DMS114 treated with DMSO at 0.1 percent for 48 hours (cell line): ENCODE measurements around the gene NSD1.
"Not testable (repeated sequence)": the region's sequence is repeated elsewhere in the genome, so short reads cannot be mapped to it uniquely, and the experiment has no call there.

Experiments used
- DNase-seq: peaks from one replicate; lab custom pipeline; 2025; ENCODE audit not compliant: unreplicated experiment; lab: John Stamatoyannopoulos, UW

NSD1 gene

DNA sequence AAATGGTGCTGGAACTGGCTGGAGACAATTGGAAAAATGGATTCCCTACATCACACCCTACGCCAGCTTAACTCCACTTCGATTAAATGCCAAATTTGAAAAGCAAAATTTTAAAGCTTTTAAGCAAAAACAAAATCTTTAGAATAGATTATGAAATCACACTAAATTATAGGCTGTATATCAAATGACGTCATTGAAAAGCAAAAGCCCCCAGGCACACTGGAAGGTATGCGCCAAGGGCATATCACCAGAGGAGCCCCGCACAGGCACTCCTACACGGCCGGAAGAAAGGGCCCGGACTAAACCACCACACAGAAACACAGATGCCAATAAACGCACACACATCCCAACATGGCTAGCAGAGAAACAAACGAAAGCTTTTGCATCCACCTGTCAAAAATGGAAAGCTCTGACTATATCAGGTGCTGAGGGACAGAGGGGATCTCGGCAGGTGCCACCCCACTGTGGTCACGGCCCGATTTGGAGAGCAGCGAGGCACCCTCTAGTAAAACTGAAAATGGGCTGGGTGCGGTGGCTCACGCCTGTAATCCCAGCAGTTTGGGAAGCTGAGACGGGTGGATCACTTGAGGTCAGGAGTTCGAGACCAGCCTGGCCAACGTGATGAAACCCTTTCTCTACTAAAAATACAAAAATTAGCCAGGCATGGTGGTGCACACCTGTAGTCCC, 195.1 kb downstream of the NSD1 start:
- no peak for DNase-seq

DNA sequence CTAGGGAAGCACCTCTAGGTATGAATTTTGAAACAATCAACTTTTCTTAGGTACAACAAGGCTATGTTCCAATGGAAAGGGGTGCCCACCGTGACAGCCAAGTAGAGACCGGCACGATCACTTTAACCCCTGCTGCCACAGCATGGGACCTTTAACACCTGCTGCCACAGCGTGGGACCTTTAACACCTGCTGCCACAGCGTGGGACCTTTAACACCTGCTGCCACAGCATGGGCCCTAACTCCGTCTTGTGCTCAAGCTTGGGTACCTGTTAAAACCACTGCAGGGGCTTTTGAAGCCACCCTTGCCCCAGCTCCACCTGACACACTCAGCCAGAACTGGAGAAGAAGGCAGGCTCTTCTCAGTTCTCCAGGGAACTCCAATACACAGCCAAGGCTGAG, 196.3 kb downstream of the NSD1 start:
- no peak for DNase-seq

DNA sequence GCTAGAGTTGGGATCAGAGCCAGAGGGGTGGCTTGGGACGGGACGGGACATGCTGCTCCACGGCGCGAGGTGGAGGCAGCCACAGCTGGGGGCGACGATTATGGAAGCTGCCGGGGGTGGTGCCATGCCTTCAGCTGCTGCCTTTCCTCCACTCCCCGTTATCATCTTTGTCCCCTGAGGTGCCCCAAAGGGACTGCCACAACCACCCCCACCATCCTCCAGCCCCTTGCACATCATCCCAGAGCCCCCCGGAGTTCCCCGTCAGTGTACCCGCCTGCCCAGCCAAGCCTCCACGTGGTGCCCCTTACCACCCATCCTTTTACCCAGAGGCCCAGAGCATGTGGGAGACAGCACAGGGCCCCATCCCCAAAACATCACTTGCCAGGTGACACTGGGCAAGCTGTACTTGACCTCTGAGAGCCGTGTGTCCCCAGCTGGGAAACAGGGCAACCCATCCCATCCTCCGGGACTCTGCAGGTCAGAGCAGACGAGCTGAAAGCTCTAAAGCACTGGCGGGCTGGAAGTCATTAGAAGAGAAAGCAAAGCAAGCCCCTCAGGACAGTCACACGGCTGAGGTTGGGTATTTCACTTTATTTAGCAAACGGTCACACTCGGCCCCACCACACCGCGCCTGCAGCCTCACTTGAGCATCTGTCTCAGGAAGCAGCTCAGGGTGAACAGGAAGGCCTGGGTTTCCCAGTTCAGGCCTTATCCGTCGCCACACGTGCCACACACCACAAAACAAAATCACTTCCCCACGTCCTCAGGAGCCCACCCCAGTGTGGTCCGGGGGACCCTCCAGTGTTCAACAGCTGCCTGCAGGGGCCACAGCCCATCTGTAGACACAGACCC, 197.6 kb downstream of the NSD1 start:
- DNase-seq: no peak

DNA sequence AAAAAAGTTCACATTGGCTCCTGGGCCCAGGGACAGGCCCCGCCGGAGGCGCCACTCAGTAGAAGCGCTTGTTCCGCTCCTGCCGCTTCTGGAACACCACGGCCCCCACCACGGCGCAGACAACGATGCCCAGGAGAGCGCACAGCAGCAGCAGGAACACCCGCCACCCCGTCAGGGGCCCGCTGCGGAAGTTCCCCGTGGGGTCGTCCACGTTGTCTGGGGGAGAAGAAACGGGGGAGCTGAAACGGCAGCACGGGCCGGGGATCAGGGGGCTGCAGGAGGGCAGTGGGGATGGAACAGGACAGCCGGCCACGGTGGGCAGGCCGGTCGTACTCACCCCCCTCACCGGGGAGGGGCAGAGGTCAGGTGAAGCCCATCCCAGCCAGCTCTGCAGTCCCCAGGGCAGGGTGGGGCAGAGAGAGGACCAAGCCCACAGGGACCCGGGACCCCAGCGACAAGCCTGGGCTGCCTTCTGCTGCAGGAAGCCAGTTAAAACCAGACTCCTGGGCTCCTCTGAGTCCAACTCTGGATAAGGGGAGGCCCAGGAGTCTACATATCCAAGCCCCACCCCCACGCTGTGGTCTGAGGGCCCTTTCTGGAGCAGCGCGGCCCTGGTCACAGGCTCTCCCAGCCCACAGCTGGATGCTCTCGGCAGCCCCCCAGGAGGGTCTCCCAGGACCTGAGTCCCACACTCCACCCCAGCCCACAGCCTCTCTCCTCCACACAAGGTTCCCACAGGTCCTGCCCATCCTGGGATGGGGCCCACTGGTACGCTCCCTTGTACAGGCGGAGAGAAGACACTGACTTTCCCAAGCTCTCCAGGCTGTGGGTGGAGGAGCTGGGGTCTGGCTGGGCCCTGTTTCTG, 198.7 kb downstream of the NSD1 start:
- no peak for DNase-seq

DNA sequence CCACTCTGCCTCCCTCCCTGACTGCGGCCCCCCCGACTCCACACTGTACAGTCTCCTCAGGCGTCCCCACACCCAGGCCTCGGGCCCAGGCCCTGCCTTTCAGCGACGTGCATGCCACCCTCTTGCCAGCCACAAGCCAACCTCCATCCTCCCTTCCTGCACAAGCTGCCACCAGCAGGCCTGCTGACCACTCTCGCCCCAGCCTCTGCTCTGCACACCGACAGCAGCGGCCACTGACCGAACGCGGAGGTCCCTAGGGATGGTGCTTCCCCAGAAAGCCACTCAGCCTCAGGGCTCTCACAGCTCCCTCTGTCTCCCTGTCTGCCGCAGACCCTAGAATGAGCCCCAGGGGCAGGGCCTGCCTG, 199.3 kb downstream of the NSD1 start:
- no peak for DNase-seq

DNA sequence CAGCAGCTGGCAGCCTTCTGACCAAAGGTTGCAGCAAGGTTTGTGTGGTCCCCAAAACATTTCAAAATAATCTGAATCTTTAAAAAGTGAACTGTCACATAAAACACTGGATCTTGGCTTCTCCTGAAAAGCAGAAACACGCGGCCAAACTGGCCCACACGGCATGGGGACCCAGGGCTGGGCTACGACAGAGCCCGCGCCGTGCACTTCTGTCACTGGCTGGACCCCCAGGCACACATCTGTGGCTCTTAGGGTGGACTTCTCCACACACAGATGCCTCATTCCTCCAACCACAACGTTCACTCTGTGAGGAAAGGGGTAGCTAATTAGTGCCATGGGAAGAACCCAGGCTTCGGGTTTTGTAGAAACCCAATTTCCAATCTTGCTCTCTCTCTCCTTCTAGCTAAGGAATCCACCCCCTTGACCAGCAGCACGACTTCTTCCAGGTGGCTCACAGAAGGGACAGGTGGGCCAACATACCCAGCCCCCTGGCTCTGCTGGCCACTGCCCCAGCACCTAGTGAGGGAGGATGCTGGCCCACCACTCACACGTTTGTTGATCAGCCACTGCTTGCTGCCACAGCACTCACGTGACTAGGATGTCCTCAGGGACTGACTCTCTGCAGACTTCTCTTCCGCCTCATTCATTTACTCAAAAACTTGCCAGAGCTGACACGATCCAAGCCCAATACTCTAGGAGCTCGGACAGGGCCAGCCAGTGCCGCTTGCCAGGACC, 200.0 kb downstream of the NSD1 start:
- DNase-seq: no peak

DNA sequence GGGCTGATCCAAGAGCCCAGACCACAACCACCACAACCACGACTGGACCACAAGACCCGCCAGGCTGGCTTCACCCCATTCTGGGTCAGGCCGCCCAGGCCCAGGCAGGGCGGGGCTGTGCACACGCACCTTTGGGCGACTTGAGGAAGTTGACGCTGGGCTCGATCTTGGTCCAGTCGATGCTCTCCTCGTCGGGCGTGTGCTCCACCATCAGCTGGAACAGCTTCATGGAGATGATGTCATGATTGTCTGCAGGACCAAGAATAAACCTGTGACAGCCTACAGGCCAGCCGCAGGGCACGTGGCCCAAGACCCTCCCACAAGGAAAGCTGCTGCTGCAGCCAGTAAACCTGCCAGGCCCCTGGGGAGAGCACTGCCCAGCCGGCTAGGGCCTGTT, 200.6 kb downstream of the NSD1 start:
- DNase-seq: no peak

DNA sequence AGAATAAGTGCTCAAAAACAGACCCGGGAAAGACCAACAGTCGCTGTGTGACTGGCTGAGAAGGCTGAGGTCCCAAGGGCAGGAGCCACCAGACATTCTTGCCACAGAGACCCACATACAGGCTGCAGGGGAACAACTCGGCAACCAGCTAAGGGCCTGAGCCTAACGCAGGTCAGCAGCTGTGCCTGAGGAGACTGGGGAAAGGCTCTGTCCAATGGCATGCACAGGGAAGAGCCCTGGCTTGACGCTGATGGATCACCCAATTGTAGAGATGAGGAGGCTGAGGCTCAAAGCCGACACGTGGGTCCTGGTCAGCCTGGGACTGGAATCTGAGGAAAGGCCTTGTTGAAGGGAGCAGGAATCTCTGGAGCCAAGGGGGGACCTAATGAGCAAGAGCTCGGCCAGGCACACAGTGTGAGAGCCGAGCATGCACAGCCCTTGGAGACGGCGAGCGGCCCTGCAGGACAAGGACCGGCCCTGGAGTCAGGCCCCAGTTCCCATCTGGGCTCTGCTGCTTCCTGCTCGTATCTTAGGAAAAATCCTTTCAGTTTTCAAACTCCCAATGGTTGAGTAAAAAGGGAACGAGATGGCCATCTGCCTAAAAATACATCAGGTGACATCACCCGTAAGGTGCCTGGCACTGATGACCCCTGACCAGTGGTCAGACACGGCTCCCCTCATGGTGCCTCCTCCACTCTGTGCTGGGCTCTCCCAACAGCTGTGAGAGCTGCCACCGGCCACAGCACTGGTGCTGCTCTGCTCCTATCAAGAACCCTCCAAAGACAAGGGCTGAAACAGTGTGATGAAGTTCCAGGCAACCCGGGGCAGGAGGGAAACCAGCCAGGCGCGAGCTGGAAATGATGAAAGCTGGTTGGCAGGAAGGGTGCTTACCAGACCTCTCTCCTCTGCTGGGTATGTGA, 201.5 kb downstream of the NSD1 start:
- no peak for DNase-seq

DNA sequence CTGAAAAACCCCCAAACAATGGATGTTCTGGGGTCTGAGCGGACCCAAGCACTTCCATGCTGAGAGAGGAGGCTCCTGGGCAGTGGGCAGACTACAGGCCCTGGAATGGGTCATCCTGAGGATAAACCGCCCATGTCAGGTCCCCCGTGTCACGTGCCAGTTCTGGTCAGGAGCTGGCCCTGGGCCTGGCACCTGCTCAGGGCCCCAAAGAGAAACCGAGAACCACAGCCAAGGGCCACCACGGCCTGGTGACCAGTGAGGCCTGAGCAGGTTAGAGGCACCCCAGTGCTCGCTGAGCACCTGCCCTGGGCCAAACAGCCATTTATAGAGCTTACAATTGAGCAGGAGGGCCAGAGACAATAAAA, 202.1 kb downstream of the NSD1 start:
- DNase-seq: no peak

DNA sequence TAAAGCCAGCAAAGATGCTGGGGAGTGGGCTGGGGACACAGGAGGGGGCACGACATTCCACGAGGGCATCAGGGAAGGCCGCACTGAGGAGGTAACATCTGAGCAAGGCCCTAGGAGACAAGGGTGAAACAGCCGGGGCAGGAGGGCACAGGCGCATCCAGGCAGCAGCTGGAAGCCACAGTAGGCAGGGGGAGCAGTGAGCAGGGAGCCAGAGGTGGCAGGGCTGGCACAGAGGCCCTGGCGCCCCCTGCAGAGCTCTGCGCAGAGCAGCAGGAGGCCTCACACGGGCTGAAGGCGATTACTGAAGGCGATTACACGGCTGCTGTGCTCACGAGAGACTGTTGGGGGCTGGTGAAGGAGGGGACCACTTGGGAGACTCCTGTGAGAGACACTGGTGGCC, 202.5 kb downstream of the NSD1 start:
- DNase-seq: peak; percentile 26

DNA sequence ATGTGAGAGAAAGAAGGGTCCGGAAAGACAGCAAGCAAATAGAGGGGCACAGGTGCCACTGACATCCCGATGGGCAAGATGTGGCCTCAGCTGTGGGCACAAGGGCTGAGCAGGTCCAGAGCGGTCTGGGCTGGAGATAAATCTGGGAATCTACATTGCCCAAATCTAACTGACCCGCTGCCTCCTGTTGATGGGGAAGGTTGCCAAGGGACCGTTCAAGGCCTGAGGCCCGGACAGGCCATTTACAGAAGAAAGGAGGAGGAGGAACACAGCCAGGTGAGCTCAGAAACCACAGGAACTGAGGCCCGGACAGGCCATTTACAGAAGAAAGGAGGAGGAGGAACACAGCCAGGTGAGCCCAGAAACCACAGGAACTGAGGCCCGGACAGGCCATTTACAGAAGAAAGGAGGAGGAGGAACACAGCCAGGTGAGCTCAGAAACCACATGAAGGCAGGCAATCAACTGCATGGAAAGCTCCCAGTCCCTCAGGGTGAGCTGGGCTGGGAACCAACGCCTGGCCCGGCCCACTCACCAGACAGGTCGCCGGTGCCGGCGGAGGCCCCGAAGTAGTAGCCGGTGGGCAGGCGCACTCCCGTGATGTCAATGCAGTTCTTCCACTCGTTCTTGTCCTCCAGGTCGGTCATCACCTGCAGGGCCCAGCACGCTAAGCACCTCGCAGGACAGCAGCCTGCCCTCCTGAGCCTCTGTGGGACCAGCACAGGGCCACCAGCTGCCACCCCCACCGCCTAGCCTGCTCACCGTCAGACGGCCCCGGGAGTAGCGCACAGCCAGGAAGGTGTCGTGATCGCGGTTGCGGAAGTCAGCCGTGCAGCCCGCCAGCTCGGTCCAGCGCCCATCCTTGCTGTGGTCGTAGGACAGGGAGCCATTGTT, 203.3 kb downstream of the NSD1 start:
- DNase-seq: no peak

DNA sequence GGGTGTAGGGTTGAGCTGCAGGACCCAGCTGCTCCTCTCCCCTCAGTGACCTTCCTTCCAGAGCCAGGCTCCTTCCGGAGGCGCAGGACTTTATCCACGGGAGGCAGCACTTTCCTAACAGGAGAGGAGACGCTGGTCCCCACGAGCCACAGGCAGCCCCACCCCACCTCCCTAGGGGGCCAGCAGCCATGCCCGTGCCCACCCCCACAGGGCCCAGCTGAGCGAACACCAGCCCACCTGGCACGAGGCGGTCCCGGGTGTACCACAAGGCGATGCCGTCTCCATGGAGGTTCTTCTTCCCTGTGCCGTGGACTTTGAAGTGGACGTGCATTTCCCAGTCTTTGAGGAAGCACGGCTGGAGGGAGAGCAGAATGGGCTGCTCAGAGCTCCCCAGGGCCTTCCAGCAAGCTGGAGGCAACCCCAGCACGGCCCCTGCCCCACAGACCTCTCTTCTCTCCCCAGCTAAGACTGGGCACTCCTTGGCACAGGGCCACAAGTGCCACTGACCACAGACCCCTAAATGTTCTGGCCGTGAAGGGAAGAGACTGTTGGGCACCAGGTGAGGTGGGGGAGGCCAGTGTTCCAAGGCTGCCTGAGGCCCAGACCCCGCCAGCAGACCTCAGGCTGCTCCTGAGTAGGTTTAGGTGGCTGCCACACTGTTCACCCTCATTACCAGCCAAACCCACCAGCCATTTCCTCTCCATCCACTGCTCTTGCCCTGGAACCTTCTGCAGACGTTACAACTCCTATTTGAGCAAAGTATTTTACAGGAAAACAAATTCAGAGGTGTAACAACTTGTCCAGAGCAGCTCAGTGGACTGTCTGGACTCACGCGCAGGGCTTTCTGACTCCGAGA, 204.9 kb downstream of the NSD1 start:
- DNase-seq: no peak

DNA sequence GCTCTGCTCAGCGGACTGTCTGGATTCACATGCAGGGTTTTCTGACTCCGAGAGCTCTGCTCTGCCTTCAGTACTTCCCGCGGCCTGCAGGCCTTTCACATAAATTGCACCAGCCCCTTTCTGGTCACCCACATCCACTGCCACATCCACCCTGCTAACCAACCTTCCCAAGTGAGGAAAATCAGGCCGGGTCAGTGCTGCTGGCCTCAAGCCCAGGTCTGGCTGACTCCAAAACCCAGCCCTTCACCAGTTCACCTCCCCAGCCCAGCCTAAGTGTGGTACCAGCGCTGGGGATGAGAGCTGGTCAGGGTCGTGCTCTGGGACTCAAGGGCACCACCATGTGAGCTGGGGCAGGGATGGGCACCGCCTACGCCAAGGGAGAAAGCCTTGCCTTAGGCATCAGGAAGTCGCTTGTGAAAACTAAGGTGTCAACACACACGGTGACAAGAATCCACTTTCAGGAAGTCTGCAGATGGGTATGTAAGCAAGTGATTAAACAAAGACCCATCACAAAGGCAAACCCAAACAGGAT, 205.6 kb downstream of the NSD1 start:
- no peak for DNase-seq

DNA sequence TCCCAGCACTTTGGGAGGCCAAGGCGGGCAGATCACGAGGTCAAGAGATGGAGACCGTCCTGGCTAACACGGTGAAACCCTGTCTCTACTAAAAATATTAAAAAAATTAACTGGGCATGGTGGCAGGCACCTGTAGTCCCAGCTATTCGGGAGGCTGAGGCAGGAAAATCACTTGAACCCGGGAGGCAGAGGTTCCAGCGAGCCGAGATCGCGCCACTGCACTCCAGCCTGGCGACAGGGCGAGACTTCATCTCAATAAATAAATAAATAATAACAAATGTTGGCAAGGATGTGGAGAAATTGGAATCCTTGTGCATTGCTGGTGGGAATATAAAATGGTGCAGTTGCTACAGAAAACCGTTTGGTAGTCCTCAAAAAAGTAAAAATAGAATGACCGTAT, 209.4 kb downstream of the NSD1 start:
- DNase-seq: not testable (repeated sequence)

DNA sequence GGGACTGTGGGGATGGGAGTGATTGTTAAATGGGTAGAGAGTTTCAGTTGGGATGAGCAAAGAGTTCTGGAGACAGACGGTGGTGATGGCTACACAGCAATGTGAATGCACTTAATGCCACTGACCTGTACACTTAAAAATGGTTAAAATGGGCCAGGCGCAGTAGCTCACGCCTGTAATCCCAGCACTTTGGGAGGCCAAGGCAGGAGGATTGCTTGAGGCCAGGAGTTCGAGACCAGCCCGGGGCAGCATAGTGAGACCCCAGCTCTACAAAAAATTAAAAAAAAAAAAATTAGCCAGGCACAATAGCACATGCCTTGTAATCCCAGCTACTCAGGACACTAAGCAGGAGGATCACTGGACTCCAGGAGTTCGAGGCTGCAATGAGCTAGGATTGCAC, 210.2 kb downstream of the NSD1 start:
- DNase-seq: no peak

DNA sequence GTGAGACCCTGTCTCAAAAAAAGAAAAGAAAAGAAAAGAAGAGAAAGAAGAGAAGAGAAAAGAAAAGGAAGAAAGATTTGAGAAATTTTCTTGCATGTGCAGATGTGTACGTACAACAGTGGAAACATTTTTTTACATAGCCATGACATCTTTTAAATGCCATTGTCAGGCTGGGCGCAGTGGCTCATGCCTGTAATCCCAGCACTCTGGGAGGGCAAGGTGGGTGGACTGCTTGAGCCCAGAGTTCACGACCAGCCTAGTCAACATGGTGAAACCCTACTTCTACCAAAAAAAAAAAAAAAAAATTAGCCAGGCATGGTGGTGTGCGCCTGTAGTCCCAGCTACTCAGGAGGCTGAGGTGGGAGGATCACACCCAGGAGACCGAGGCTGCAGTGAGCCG, 211.3 kb downstream of the NSD1 start:
- no peak for DNase-seq

DNA sequence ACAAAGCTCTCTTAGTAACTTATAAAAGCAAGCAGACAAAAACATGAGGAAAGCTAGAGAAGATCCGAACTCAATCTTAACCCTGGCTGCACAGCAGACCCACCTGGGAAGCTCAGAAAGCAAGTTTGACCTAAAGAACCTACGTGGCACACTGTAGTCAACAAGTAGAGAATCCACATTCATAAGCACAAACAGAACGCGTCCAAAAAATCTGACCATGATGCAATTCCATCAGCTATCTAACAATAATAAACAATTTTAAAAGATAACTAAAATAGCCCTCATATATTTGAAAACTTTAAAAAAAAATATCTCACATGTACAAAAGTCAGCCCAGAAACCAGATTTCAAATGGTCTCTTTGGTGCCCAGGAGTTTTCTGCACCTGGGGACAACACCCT, 213.2 kb downstream of the NSD1 start:
- no peak for DNase-seq

DNA sequence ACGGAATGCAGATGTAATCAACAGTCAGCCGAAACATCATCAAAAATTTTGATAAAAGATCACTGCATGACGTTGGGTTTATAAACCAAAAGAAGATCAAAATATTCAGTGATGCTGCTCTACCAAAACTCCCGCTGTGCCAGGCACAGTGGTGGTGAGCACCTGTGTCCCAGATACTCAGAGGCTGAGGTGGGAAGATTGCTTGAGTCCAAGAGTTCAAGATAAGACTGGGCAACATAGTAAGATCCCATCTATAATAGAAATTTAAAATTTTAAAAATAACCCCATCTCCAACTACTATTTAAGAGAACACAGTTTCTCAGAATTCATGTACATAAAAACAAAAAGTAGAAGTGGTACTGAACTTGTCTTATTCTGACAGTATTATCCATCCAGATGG, 214.1 kb downstream of the NSD1 start:
- no peak for DNase-seq
